ENCODE data around the gene ABCA5.
"Not testable (repeated sequence)": the region's sequence is repeated elsewhere in the genome, so short reads cannot be mapped to it uniquely, and the experiment has no call there.

Gene ABCA5

GRCh38 chr17:69326377-69327059 lies 415 bp downstream of the ABCA5 start:
- no peak for DNase-seq

- no peak for DNase-seq
These were observed 1.2 kb downstream of the ABCA5 start for GRCh38 chr17:69325518-69326376.

- no peak for DNase-seq
These were observed 3.1 kb downstream of the ABCA5 start for GRCh38 chr17:69323806-69324205.

GRCh38 chr17:69320908-69321238 lies 6.1 kb downstream of the ABCA5 start:
- no peak for DNase-seq

GRCh38 chr17:69320210-69320907 lies 6.6 kb downstream of the ABCA5 start:
- no peak for DNase-seq

- DNase-seq, result no peak
These were observed 9.3 kb downstream of the ABCA5 start for GRCh38 chr17:69317625-69318024.

- DNase-seq, result no peak
These were observed 12.5 kb downstream of the ABCA5 start for GRCh38 chr17:69314246-69315065.

GRCh38 chr17:69305177-69305576 lies 21.8 kb downstream of the ABCA5 start:
- no peak for DNase-seq

GRCh38 chr17:69302682-69303081 lies 24.3 kb downstream of the ABCA5 start:
- DNase-seq, result no peak

GRCh38 chr17:69300222-69300621 lies 26.7 kb downstream of the ABCA5 start:
- no peak for DNase-seq

GRCh38 chr17:69298120-69298722 lies 28.7 kb downstream of the ABCA5 start:
- DNase-seq, result not testable (repeated sequence)

- no peak for DNase-seq
These were observed 39.8 kb downstream of the ABCA5 start for GRCh38 chr17:69287168-69287567.

- DNase-seq, result no peak
These were observed 40.7 kb downstream of the ABCA5 start for GRCh38 chr17:69286257-69286656.

- DNase-seq, result no peak
These were observed 42.3 kb downstream of the ABCA5 start for GRCh38 chr17:69284646-69285045.

- DNase-seq, result no peak
These were observed 44.9 kb downstream of the ABCA5 start for GRCh38 chr17:69282002-69282401.

GRCh38 chr17:69276279-69276678 lies 50.7 kb downstream of the ABCA5 start:
- not testable (repeated sequence) for DNase-seq

- no peak for DNase-seq
These were observed 51.2 kb downstream of the ABCA5 start for GRCh38 chr17:69275751-69276150.

- DNase-seq, result no peak
These were observed 55.9 kb downstream of the ABCA5 start for GRCh38 chr17:69271023-69271422.

GRCh38 chr17:69269131-69269998 lies 57.6 kb downstream of the ABCA5 start:
- DNase-seq, result no peak

GRCh38 chr17:69268543-69269014 lies 58.4 kb downstream of the ABCA5 start:
- no peak for DNase-seq

- no peak for DNase-seq
These were observed 59.7 kb downstream of the ABCA5 start for GRCh38 chr17:69267219-69267618.
